ENCODE measurements around the gene PABPC1L. TPM values are rescaled to one million over a fixed set of nuclear protein-coding genes. Genes with fewer than 3 reads are reported as not detected.
A peak's percentile ranks its signal among the peaks of the same experiment; 100 is the strongest.

The PABPC1L gene
- total RNA-seq, 2 donors from 2014 or later: 129 to 142 TPM

GRCh38 chr20:44961870-44962267 is 52.0 kb downstream of the PABPC1L start:
- peaks cover 8% of the 10 kb centered on the region for H3K4me1 ChIP-seq (ENCODE audit: control insufficient read depth, insufficient read depth, low read length)
- TF ChIP-seq CTCF (conservative IDR thresholded peaks at IDR 0.05): no peak
- Mint-ChIP-seq H3K27me3 (ENCODE audit: insufficient read depth) (peaks cover 19% of the 10 kb centered on the region), H3K9me3 (peaks cover 1% of the 10 kb centered on the region), H3K36me3 (ENCODE audit: low read depth) (peaks cover 14% of the 10 kb centered on the region), H3K4me1 (peaks cover 45% of the 10 kb centered on the region), H3K4me3 (no peak overlapping the region), H3K27ac (no peak overlapping the region)
- H3K9ac ChIP-seq (ENCODE audit: extremely low read depth, low read length, poor library complexity, severe bottlenecking): no peak overlapping the region
- peaks cover 19% of the 10 kb centered on the region for H3K27me3 ChIP-seq (ENCODE audit: control insufficient read depth, insufficient read depth, low read length, poor library complexity, severe bottlenecking)
- no peak for DNase-seq
- H3K4me3 ChIP-seq (ENCODE audit: low read length): no peak overlapping the region
- H3K27ac ChIP-seq (ENCODE audit: low read depth, low read length): no peak overlapping the region
- no peaks in the 10 kb centered on the region for H3K9me3 ChIP-seq (ENCODE audit: control insufficient read depth, low read length)
- WGBS, 2 experiments (ENCODE audit: insufficient coverage in 1 of 2, insufficient read length in 1 of 2): 78 to 83% methylated on average over 2 to 3 of the region's 3 CpGs
- H3K36me3 ChIP-seq (ENCODE audit: control insufficient read depth, insufficient read depth, low read length): peaks cover 7% of the 10 kb centered on the region

GRCh38 chr20:44962483-44962882 is 52.6 kb downstream of the PABPC1L start:
- H3K36me3 ChIP-seq (ENCODE audit: control insufficient read depth, insufficient read depth, low read length): peaks cover 7% of the 10 kb centered on the region
- Mint-ChIP-seq H3K9me3 (peaks cover 1% of the 10 kb centered on the region), H3K27ac (peak overlapping the region; percentile 60), H3K27me3 (ENCODE audit: insufficient read depth) (peaks cover 19% of the 10 kb centered on the region), H3K4me1 (peaks cover 49% of the 10 kb centered on the region), H3K4me3 (no peak overlapping the region), H3K36me3 (ENCODE audit: low read depth) (peaks cover 12% of the 10 kb centered on the region)
- H3K4me1 ChIP-seq (ENCODE audit: control insufficient read depth, insufficient read depth, low read length): peaks cover 8% of the 10 kb centered on the region
- 94% methylated on average over 2 of the region's 3 CpGs; no CpG with 5 or more reads in 1 of the 2 experiments for WGBS, 2 experiments (ENCODE audit: insufficient coverage in 1 of 2, insufficient read length in 1 of 2)
- H3K27ac ChIP-seq (ENCODE audit: low read depth, low read length): no peak overlapping the region
- no peaks in the 10 kb centered on the region for H3K9me3 ChIP-seq (ENCODE audit: control insufficient read depth, low read length)
- no peak for TF ChIP-seq CTCF (conservative IDR thresholded peaks at IDR 0.05)
- H3K9ac ChIP-seq (ENCODE audit: extremely low read depth, low read length, poor library complexity, severe bottlenecking): no peak overlapping the region
- no peak overlapping the region for H3K4me3 ChIP-seq (ENCODE audit: low read length)
- DNase-seq: no peak
- H3K27me3 ChIP-seq (ENCODE audit: control insufficient read depth, insufficient read depth, low read length, poor library complexity, severe bottlenecking): peaks cover 19% of the 10 kb centered on the region

- no peak overlapping the region for H3K27ac Mint-ChIP-seq
- peaks cover 19% of the 10 kb centered on the region for H3K27me3 ChIP-seq (ENCODE audit: control insufficient read depth, insufficient read depth, low read length, poor library complexity, severe bottlenecking)
- H3K36me3 Mint-ChIP-seq (ENCODE audit: low read depth): peaks cover 2% of the 10 kb centered on the region
- no peak for TF ChIP-seq CTCF (conservative IDR thresholded peaks at IDR 0.05)
- DNase-seq: no peak
- peaks cover 1% of the 10 kb centered on the region for H3K9me3 Mint-ChIP-seq
- no peaks in the 10 kb centered on the region for H3K9me3 ChIP-seq (ENCODE audit: control insufficient read depth, low read length)
- peaks cover under 1% of the 10 kb centered on the region for H3K36me3 ChIP-seq (ENCODE audit: control insufficient read depth, insufficient read depth, low read length)
- H3K27ac ChIP-seq (ENCODE audit: low read depth, low read length): no peak overlapping the region
- 80 to 87% methylated on average over 4 of the region's 4 CpGs for WGBS, 2 experiments (ENCODE audit: insufficient coverage in 1 of 2, insufficient read length in 1 of 2)
- H3K27me3 Mint-ChIP-seq (ENCODE audit: insufficient read depth): peaks cover 19% of the 10 kb centered on the region
- no peak overlapping the region for H3K4me3 ChIP-seq (ENCODE audit: low read length)
- H3K4me3 Mint-ChIP-seq: no peak overlapping the region
- H3K9ac ChIP-seq (ENCODE audit: extremely low read depth, low read length, poor library complexity, severe bottlenecking): no peak overlapping the region
- peaks cover 52% of the 10 kb centered on the region for H3K4me1 Mint-ChIP-seq
- peaks cover 7% of the 10 kb centered on the region for H3K4me1 ChIP-seq (ENCODE audit: control insufficient read depth, insufficient read depth, low read length)
Measured at GRCh38 chr20:44963325-44964215, 53.7 kb downstream of the PABPC1L start.
